SKM-1 treated with dmso at 0.1 percent for 144 hours (cell line): ENCODE results near the gene LDB3.

Experiments used
- DNase-seq: peaks from one replicate; lab custom pipeline; 2025; ENCODE audit not compliant: unreplicated experiment; lab: John Stamatoyannopoulos, UW

Gene LDB3

GRCh38 chr10:86650151-86650550 is 18.2 kb upstream of the LDB3 start:
- DNase-seq: no peak

- DNase-seq: no peak
Observed at GRCh38 chr10:86651021-86651471, 17.3 kb upstream of the LDB3 start.

GRCh38 chr10:86651631-86652331 is 16.5 kb upstream of the LDB3 start:
- DNase-seq: no peak

- DNase-seq: no peak
Observed at GRCh38 chr10:86652361-86653202, 15.7 kb upstream of the LDB3 start.

GRCh38 chr10:86653379-86653778 is 14.9 kb upstream of the LDB3 start:
- DNase-seq: no peak

GRCh38 chr10:86653987-86654386 is 14.3 kb upstream of the LDB3 start:
- no peak for DNase-seq

- no peak for DNase-seq
Observed at GRCh38 chr10:86654411-86655172, 13.7 kb upstream of the LDB3 start, which contains the start of gene OPN4. Gene OPN4, plus strand, starts transcription at chr10:86654547. Its CDS starts 237 bp downstream, at chr10:86654784.

GRCh38 chr10:86655173-86655540 is 13.2 kb upstream of the LDB3 start:
- no peak for DNase-seq

GRCh38 chr10:86655596-86655995 is 12.7 kb upstream of the LDB3 start:
- no peak for DNase-seq

- DNase-seq: no peak
Observed at GRCh38 chr10:86657011-86657395, 11.3 kb upstream of the LDB3 start.

GRCh38 chr10:86657396-86658011 is 10.8 kb upstream of the LDB3 start:
- no peak for DNase-seq

GRCh38 chr10:86658261-86658741 is 10.0 kb upstream of the LDB3 start:
- no peak for DNase-seq

- no peak for DNase-seq
Observed at GRCh38 chr10:86658751-86659150, 9.6 kb upstream of the LDB3 start.

- DNase-seq: no peak
Observed at GRCh38 chr10:86659161-86659691, 9.1 kb upstream of the LDB3 start.

- DNase-seq: no peak
Observed at GRCh38 chr10:86659721-86660453, 8.4 kb upstream of the LDB3 start.

GRCh38 chr10:86661161-86662025 is 6.9 kb upstream of the LDB3 start:
- no peak for DNase-seq

GRCh38 chr10:86662186-86663045 is 5.9 kb upstream of the LDB3 start:
- no peak for DNase-seq

GRCh38 chr10:86663046-86663345 is 5.3 kb upstream of the LDB3 start:
- no peak for DNase-seq
